ENCODE results near the gene ZDHHC21.
"Not testable (repeated sequence)": the region's sequence is repeated elsewhere in the genome, so short reads cannot be mapped to it uniquely, and the experiment has no call there.

Gene ZDHHC21

GRCh38 chr9:14678776-14679175 lies 14.5 kb downstream of the ZDHHC21 start:
- no peak for DNase-seq

DNA sequence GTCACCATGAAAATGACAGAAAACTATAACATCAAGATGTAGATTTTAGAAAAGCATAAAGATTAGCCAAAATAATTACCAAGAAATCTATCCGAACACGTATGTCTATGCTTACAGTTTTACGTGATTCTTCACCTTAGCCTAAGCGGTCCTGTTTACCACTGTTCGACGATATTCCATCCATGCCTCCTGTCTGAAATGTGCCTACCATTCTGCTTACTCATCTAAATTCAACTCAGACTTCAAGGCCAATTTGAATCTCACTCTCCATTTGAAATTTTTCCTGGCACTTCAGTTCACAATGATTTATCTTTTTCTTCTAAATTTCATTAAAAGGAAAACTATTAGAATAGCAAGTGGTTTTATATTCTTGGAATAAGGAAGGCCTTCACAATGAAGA lies 15.4 kb downstream of the ZDHHC21 start:
- no peak for DNase-seq

DNA sequence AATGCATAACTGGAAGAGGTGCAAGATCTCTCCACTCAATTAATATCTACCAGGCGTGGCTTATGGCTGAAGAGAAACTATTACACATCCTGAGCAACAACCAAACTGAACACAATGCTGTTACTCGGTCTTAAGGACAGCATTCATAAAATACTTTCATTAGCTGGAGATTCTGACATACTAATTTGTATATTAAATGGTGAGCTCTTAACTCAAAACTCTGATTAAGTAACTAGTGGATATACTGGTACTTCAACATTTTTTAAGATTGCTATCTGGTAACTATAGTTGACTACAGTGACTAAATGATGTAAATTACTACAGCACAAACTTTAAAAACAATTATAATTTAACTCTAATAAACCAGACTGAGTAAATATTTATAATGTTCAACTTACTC lies 15.8 kb downstream of the ZDHHC21 start:
- no peak for DNase-seq

- DNase-seq: peak; percentile 41
These were observed 18.6 kb downstream of the ZDHHC21 start for GRCh38 chr9:14674630-14675029.

DNA sequence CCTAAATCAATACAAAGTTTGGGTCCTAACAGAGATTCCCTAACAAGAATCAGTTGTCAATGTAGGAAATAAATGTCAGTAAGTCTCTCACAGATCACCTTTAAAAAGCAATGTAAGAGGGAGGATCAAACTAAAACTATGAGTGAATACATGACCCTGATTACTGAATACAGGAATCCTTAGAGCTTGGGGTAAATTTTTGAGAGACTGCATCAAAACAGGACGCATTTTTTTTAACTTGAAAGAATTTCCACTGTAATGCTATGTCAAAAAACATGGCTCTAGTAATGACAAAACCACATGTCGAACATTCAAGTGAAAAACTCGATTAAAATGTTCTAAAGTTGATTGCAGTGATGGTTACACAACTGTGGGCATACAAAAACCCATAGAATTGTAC lies 21.9 kb downstream of the ZDHHC21 start:
- no peak for DNase-seq

DNA sequence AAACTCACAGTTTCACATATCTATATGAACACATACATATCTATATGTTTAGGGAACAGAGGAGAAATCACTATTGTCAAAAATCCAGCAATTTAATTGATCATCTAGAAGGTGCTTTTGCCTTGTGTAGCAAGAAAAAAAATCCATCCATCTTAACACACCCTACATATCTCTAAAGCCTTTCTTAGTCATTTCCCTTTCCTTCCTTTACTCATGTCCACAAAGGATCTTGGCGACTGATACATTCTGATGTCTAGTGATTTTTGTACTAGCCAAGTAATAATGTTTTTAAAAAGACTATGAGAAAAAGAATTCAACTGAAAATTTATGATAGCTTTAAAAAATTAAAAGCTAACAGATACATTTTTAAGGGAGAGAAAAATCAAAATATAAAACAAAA lies 22.5 kb downstream of the ZDHHC21 start:
- DNase-seq: peak; percentile 21

DNA sequence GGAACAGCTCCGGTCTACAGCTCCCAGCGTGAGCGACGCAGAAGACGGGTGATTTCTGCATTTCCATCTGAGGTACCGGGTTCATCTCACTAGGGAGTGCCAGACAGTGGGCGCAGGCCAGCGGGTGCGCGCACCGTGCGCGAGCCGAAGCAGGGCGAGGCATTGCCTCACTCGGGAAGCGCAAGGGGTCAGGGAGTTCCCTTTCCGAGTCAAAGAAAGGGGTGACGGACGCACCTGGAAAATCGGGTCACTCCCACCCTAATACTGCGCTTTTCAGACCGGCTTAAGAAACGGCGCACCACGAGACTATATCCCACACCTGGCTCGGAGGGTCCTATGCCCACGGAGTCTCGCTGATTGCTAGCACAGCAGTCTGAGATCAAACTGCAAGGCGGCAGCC lies 29.2 kb downstream of the ZDHHC21 start:
- DNase-seq: not testable (repeated sequence)

GRCh38 chr9:14662060-14662453 lies 31.2 kb downstream of the ZDHHC21 start:
- no peak for DNase-seq

GRCh38 chr9:14661421-14662059 lies 31.7 kb downstream of the ZDHHC21 start:
- DNase-seq: peak; percentile 77

DNA sequence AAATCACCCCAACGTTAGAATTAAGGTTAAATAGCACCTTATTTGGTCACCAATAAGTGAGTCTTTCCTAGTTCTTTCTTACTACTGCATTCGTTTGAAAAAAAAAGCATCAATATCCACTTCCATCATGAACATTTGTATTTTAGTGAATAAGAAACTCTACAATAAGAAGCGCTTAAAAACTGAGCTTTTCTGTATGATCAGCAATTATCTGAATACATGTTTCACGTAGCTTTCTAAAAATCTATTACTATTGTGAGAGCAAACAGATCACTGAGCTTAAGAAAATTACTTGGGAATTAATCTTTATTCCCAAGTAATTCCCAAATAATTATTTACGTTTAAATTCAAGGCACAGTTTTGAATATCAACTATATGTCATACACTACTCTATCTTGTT lies 32.5 kb downstream of the ZDHHC21 start:
- DNase-seq: no peak

DNA sequence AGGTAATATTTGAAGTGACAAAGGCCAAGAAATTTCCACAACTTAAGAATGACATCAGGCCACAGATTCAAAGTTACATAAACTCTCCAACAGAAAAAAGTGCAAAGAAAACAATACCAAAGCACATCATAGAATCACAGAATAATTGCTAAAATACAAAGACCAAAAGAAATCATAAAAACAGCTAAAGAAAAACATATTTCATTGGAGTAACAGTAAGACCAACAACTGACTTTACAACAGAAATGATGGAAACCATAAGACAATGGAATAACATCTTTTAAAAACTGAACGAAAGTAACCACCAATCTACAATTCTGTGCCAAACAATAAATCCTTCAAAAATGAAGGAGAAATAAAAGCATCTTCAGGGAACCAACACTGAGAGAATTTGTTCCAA lies 38.3 kb downstream of the ZDHHC21 start:
- peak; percentile 23 for DNase-seq

DNA sequence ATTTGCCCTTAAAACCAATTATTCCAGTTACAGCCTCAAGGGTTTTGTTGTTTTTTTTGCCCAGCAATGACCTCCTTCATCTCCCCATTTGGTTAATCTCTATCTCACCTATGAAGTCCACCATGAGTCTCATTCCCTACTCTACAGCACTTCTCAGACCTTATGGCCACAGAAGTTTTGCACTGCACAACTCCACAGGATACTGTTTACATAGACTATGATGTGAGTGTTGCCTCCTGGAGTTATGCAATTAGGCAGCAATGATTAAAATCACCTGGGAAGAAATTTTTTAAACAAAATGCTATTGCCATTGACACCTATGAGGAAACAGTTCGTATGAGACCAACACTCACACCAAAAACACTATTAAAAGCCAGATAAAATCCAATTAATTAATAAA lies 39.7 kb downstream of the ZDHHC21 start:
- DNase-seq: no peak

DNA sequence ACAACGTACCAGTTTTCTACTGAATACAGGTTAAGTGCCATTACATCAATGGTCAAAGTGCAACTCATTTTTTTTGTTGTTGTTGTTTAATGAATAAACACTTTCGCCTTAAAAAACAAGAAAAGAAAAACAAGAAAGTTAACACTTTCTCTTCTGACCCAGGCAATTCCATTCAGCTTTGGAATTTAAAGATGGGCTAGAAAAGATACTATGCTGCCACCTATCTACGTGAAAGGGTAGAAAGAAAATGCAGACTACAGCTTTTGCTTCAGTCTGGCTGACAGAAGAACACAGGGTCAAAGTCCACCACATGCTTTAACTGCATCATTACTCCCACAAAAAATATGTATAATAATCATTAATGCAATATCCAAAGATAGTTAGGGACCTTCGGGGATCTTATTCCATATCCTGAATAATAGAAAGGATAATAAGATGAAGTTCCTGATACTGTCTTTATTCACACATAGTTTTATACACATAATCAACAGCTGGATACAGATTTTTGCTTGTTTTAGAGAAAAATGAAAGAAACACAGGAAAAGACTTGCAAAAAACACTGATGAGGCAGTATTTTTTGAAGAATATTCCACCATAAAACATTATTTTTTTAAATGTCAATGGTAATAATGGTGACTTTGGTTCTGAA lies 40.4 kb downstream of the ZDHHC21 start:
- peak; percentile 50 for DNase-seq

DNA sequence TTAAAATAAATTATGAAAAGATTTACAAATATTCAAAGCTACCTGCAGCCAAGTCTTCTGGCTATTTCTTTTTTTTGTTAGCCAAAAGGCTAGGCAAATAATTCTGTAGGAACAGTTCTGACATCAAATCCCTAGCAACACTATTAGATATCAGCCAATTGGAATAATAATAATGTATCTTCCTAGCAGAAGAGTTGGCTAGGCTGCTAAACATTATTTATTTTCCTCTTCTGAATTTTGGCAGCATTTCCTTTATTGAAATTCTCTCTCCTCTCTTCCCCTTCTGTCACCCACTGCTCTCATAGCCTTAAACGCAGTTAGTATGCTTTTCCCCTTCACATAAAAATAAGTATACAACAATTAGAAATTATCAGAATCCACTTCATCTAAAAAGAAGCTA lies 42.6 kb downstream of the ZDHHC21 start:
- no peak for DNase-seq

- no peak for DNase-seq
These were observed 47.6 kb downstream of the ZDHHC21 start for GRCh38 chr9:14645648-14646047.

DNA sequence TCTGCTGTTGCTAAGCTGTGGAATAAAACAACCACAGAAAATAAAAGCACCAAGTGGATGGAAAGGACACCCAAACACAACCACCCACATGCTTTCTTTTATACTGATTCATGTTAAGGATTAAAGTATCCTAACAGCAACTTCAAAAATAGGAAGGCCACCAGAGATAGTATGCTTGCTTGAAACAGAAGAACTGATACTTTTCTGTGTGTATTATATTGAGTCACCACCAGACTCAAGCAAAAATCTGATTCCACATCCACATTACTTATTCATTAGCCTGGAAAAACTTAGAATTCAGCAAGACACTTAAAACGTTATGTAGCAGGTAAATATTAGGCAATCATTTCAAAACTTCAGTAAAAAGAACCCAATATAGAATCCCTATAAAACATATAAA lies 52.3 kb downstream of the ZDHHC21 start:
- no peak for DNase-seq

GRCh38 chr9:14640294-14640693 lies 52.9 kb downstream of the ZDHHC21 start:
- DNase-seq: no peak

- no peak for DNase-seq
These were observed 59.2 kb downstream of the ZDHHC21 start for GRCh38 chr9:14633906-14634565.

DNA sequence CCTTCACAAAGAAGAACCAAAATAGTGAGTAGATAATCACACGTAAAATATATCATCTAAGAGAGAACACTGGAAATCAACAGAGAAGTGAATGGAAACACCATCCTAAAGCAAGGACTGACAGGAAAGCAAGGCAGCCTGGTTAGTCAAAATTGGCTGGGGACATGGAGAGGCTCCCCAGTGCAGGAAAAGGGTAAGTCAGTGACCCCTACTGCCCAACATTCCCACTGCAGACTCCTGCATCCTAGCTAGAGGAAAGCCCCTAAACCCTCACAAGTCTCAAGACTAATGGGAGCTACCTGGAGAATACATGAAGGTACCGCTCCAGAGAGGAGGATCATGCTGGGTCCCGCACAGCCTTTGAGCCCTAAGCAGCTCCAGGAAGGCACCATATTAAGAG lies 60.1 kb downstream of the ZDHHC21 start:
- no peak for DNase-seq

- DNase-seq: no peak
These were observed 65.7 kb downstream of the ZDHHC21 start for GRCh38 chr9:14627513-14627912.

DNA sequence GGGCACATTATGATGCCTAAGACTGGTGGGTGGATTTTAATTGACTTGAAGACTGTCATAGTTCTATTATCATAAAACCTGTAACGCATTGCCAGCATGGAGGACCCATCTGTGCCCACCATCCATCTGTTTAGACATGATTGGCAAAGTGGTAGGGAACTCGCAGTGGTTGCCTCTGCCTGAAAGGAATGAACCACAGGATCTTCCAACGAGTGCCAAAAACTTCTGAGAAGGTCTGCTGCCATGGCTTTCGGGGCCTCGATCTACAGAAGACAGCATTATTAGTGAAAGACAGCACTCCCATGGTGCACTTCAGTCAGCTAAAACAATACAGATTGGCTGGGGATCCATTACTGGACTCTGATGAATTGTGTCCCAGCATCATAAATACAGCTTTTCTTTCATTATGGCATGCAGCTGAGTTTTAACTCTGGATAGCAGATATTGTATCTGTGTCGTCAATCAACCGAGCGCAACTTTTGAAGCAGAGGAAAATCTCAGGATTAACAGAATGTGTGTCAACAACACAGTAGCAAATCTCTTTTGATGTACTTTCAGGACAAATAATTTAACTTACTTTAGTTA lies 74.3 kb downstream of the ZDHHC21 start:
- peak; percentile 7 for DNase-seq

GRCh38 chr9:14616188-14616982 lies 76.8 kb downstream of the ZDHHC21 start:
- peak; percentile 88 for DNase-seq

GRCh38 chr9:14608540-14608939 lies 84.7 kb downstream of the ZDHHC21 start:
- DNase-seq: no peak
